Thoracic aorta (tissue), 2 donors: ENCODE measurements around the gene NODAL. TPM values are rescaled to one million over a fixed set of nuclear protein-coding genes. Genes with fewer than 3 reads are reported as not detected.

Experiments
- ATAC-seq: fragments of 150-250 bp; one replicate; pipeline ENCODE4 v1.8.0; 2017; ENCODE audit warnings: low read depth; ENCODE audit not compliant: insufficient number of reproducible peaks, low FRiP score
- DNase-seq: peaks from one replicate; pipeline ENCODE4 v3.0.0-alpha.2; 2020; ENCODE audit warnings: low spot score
- H3K27ac ChIP-seq, 2 donors: fragments of 200-600 bp; sonication (generic); 1 replicate in 1 of 2; 2 replicates in 1 of 2; pipeline ENCODE4 v1.5.1; 2016; ENCODE audit warnings: mild to moderate bottlenecking in 2 of 2, moderate library complexity in 2 of 2
- H3K27me3 ChIP-seq: fragments of 200-600 bp; sonication (generic); replicated peaks from 2 replicates; pipeline ENCODE4 v1.6.0; 2016; ENCODE audit warnings: mild to moderate bottlenecking; ENCODE audit not compliant: insufficient read depth
- H3K36me3 ChIP-seq: fragments of 200-600 bp; sonication (generic); one replicate; pipeline ENCODE4 v1.5.1; 2016
- H3K4me1 ChIP-seq, 2 donors: fragments of 200-600 bp; sonication (generic); 1 replicate in 1 of 2; 2 replicates in 1 of 2; pipeline versions ENCODE4 v1.5.1 to v1.6.0; 2016; ENCODE audit warnings: low read depth in 2 of 2, mild to moderate bottlenecking in 1 of 2; ENCODE audit not compliant: control insufficient read depth in 1 of 2
- H3K4me3 ChIP-seq: fragments of 200-600 bp; sonication (generic); 2 replicates; pipeline ENCODE4 v1.5.1; 2016; ENCODE audit warnings: mild to moderate bottlenecking
- H3K9me3 ChIP-seq: fragments of 200-600 bp; sonication (generic); 2 replicates; pipeline ENCODE4 v1.5.1; 2016
- total RNA-seq, 2 donors: library from RNA; depleted of rRNA; stranded (reverse); fragments of >200 nt; gene quantifications; one replicate each; pipeline versions ENCODE4 v1.1.0 to v1.2.3, GENCODE V29; 2016
- TF ChIP-seq, protein P1 (sequence below): fragments of 200-600 bp; sonication (generic); IDR thresholded peaks from one replicate; pipeline ENCODE4 v1.5.1; 2019; ENCODE audit warnings: antibody characterized with exemption

The NODAL gene
- total RNA-seq, 2 donors from 2014 or later = 0.27 TPM; not detected in 1

DNA sequence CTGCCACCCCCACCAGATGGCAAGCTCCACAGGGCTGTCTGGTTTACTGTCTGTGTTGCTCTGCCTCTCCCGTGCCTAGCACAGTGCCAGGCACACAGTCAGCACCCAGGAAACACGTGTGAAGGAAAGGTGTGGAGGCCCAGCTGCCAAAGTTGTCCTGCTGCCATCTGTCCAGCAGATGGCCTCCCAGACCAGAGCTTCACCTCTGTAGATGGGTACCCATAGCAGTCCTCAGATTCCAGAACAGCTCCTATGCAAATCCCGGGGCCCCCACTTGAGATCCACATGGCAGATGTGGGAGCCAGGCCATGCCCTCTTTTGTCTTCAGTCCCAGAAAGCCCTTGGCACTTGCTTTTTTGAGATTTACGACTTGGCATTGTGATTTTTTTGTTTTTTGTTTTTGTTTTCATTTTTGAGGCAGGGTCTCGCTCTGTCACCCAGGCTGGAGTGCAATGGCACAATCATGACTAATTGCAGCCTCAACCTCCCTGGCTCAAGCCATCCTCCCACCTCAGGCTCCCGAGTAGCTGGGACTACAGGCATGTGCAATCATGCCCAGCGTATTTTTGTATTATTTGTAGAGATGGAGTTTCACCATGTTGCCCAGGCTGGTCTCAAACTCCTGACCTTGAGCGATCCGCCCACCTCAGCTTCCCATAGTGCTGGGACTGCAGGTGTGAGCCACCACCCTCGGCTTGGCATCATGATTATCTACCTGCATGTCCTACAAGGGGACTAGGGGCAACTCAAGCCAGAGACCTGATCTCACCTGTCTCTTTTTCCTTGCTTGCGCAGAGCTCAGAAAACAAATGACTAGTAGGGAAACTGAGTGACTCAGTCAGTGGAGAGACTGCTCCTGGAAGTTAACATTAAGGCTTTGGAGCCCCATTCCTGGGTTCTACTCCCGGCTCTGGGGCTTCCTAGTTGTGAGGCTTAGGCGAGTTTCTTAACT lies 20.2 kb upstream of the NODAL start:
- no peaks in the 10 kb centered on the region for H3K27me3 ChIP-seq
- TF ChIP-seq, protein P1, sequence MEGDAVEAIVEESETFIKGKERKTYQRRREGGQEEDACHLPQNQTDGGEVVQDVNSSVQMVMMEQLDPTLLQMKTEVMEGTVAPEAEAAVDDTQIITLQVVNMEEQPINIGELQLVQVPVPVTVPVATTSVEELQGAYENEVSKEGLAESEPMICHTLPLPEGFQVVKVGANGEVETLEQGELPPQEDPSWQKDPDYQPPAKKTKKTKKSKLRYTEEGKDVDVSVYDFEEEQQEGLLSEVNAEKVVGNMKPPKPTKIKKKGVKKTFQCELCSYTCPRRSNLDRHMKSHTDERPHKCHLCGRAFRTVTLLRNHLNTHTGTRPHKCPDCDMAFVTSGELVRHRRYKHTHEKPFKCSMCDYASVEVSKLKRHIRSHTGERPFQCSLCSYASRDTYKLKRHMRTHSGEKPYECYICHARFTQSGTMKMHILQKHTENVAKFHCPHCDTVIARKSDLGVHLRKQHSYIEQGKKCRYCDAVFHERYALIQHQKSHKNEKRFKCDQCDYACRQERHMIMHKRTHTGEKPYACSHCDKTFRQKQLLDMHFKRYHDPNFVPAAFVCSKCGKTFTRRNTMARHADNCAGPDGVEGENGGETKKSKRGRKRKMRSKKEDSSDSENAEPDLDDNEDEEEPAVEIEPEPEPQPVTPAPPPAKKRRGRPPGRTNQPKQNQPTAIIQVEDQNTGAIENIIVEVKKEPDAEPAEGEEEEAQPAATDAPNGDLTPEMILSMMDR = peak; percentile 81
- ATAC-seq (no peak), DNase-seq (no peak)
- H3K27ac ChIP-seq = peak overlapping the region in 1 of 2 donors; percentile 31
- H3K4me3 ChIP-seq = no peak overlapping the region
- H3K36me3 ChIP-seq = no peaks in the 10 kb centered on the region
- H3K4me1 ChIP-seq = peaks cover 16 to 35% of the 10 kb centered on the region in 2 donors
- H3K9me3 ChIP-seq = no peaks in the 10 kb centered on the region

DNA sequence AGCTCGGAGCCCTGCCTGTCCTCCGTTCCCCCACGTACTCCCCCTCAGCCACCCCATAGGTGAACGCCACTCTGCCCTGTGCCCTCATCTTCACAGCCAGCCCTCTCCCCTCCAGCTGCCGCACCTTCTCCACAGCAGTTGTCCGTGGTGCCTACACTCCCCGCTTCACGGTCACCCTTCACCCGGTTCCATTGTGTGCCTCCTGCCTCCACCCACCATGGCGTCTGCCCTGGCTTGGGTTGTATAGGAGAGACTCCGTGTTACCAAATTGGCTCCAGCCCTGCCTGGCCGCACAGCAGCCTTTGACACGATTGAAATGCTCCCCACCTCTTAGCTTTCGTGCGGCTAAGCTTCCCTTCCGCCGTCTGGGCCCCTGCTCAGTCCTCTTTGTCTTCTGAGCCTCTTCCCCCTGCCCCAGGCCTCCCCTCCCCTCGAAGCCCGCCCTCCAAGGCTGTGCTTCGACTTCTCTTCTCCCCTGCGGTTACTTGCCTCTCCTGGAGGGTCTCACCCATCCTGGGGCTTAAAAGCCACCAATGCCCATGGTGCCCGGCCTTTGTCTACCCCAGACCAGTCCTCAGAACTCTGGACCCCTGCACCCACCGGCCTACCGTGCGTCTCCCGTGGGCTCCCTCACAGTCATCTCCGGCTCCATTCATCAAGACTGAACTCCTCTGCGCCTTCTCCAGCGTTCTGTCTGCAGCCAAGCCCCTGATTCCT lies 18.5 kb upstream of the NODAL start:
- H3K9me3 ChIP-seq = no peaks in the 10 kb centered on the region
- TF ChIP-seq, protein P1 = no peak
- no peak for DNase-seq
- peak overlapping the region in 1 of 2 donors; percentile 38 for H3K27ac ChIP-seq
- no peaks in the 10 kb centered on the region for H3K36me3 ChIP-seq
- no peaks in the 10 kb centered on the region for H3K27me3 ChIP-seq
- H3K4me1 ChIP-seq = peaks cover 16 to 35% of the 10 kb centered on the region in 2 donors
- no peak overlapping the region for H3K4me3 ChIP-seq
- no peak for ATAC-seq

DNA sequence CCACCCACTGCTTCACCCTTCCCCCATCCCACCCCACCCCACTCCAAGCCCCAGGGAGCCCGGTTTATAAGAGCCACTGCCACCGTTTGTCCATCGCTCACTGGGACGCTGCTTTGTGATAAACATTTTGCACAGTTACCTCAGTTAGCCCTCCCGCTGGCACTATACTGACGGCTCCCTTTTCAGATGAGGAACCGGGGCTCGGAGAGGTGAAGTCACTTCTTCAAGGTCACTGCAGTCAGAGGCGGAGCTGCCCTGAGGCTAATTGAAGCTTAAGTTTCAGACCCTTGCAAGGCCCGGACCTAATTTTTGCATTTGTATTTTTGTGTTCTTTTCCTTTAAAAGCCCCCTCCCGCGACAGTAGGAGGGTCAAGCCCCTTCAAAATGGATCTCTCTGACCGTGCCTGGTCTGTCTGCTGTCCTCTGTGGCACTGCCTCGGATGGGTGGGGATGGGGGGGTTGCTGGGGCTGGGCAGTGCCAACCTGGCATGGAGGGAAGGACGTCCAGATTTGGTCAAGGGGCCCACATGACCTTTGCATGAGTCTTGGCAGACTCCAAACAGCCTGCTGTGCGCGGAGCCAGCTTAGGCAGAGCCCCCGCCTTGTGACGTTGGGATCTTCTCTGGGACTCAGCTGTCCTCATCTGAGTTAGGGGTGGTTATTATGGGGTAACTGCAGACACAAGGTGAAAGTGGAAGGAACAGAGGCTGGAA lies 17.7 kb upstream of the NODAL start:
- Histone ChIP-seq H3K27ac (peak overlapping the region; percentile 38 to 80), H3K27me3 (no peaks in the 10 kb centered on the region), H3K4me1 (peaks cover 16 to 35% of the 10 kb centered on the region in 2 donors), H3K36me3 (no peaks in the 10 kb centered on the region), H3K4me3 (peak overlapping the region; percentile 70), H3K9me3 (no peaks in the 10 kb centered on the region)
- TF ChIP-seq, protein P1 = no peak
- no peak for DNase-seq
- ATAC-seq = no peak

DNA sequence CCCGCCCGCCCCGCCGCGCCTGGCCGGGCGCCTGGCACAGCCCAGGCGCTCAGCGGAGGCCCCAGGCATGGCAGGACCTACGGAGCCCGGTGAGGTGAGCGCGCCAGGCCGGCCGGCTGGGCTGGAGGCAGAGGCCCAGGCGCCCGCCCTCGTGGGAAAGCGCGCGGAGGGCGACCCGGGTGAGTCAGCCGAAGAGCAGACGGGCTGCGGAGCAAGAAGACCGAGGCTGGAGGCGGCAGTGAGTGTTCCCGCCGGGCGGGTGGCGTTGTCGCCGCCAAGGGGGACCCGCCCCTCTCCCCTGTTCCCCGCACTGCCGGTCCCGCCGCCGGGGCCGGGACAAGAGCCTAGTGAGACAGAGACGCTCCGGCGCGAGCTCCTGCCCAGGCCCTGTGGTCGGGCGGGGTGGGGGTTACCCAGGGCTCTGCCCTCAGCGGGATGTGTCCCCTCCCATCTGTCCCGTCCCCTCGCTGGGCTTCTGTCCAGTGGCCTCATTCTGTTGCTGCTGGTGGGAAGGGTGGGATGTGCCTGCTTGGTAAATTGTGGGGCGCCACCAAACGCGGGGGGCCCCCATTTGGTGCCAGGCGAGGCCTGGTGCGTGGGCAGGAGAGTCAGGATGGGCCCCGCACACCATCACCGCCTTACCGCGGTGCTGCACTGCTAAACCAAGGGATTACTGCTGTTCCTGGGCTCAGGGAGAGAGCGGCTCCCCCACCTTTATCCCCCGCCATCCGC lies 17.0 kb upstream of the NODAL start:
- Histone ChIP-seq H3K4me3 (peak overlapping the region; percentile 70), H3K27ac (peak overlapping the region; percentile 56 to 80), H3K36me3 (no peaks in the 10 kb centered on the region), H3K27me3 (no peaks in the 10 kb centered on the region), H3K4me1 (peaks cover 16 to 35% of the 10 kb centered on the region in 2 donors), H3K9me3 (no peaks in the 10 kb centered on the region)
- ATAC-seq (peak; percentile 70), DNase-seq (peak; percentile 56)
- TF ChIP-seq, protein P1 = peak; percentile 42
